Spinal cord (tissue), 10 donors: ENCODE data around the gene LANCL2. TPM values are rescaled to one million over a fixed set of nuclear protein-coding genes. Genes with fewer than 3 reads are reported as not detected.

Experiments
- DNase-seq, 6 donors: peaks; one replicate each; pipeline versions ENCODE4 v3.0.0 to v3.0.0-alpha.2; 2013 to 2015; ENCODE audit warnings: low spot score in 6 of 6, low read depth in 4 of 6
- H3K27ac ChIP-seq: one replicate; pipeline ENCODE4 v1.5.1; 2013; ENCODE audit warnings: low read depth, low read length, control low read depth
- H3K27me3 ChIP-seq: one replicate; pipeline ENCODE4 v1.6.1; 2013; ENCODE audit warnings: low read length; ENCODE audit not compliant: control insufficient read depth, insufficient read depth
- H3K36me3 ChIP-seq: one replicate; pipeline ENCODE4 v1.6.1; 2013; ENCODE audit warnings: low read length; ENCODE audit not compliant: control insufficient read depth, insufficient read depth
- H3K4me1 ChIP-seq: one replicate; pipeline ENCODE4 v1.6.1; 2013; ENCODE audit warnings: low read length; ENCODE audit not compliant: control insufficient read depth, insufficient read depth
- H3K4me3 ChIP-seq: one replicate; pipeline ENCODE4 v1.5.1; 2013; ENCODE audit warnings: low read depth, low read length, control low read depth
- H3K9me3 ChIP-seq: one replicate; pipeline ENCODE4 v1.6.1; 2013; ENCODE audit warnings: low read length; ENCODE audit not compliant: control insufficient read depth, insufficient read depth
- WGBS: methylation state at CpG from one replicate; pipeline ENCODE4 v1.1.5; 2013; ENCODE audit warnings: missing lambda C conversion rate; ENCODE audit not compliant: insufficient coverage; 5-methylcytosine and 5-hydroxymethylcytosine counted together
- polyA plus RNA-seq, 2 donors: library from polyadenylated mRNA; unstranded; fragments of 120-200 nt; gene quantifications; one replicate each; pipeline ENCODE4 v1.2.1, GENCODE V29; 2013; ENCODE audit not compliant: insufficient read length in 2 of 2
- total RNA-seq, 2 donors: library from RNA; depleted of rRNA in 1 of 2; stranded (reverse); fragments of 120-200 nt in 1 of 2; fragments of >200 nt in 1 of 2; gene quantifications; one replicate each; pipeline versions ENCODE4 v1.2.3 to v1.2.4, GENCODE V29; 2013 to 2014
- donor health status: healthy.

LANCL2 gene
- total and polyA plus RNA-seq, 4 donors = 33.4 to 67.1 (median 50.5) TPM

GRCh38 chr7:55342216-55342871 is 22.8 kb upstream of the LANCL2 start:
- no peaks in the 10 kb centered on the region for H3K27me3 ChIP-seq
- DNase-seq = no peak
- H3K4me3 ChIP-seq = no peak overlapping the region
- no peaks in the 10 kb centered on the region for H3K4me1 ChIP-seq
- 95% methylated on average over 26 of the region's 27 CpGs for WGBS
- no peaks in the 10 kb centered on the region for H3K9me3 ChIP-seq
- no peaks in the 10 kb centered on the region for H3K36me3 ChIP-seq
- no peak overlapping the region for H3K27ac ChIP-seq

- 89% methylated on average over 40 of the region's 42 CpGs for WGBS
- H3K36me3 ChIP-seq = no peaks in the 10 kb centered on the region
- DNase-seq = no peak
- no peak overlapping the region for H3K4me3 ChIP-seq
- H3K27ac ChIP-seq = no peak overlapping the region
- H3K4me1 ChIP-seq = no peaks in the 10 kb centered on the region
- no peaks in the 10 kb centered on the region for H3K9me3 ChIP-seq
- no peaks in the 10 kb centered on the region for H3K27me3 ChIP-seq
Observed at GRCh38 chr7:55343002-55343781, 21.9 kb upstream of the LANCL2 start.

GRCh38 chr7:55343860-55344606 is 21.1 kb upstream of the LANCL2 start:
- Histone ChIP-seq H3K36me3 (no peaks in the 10 kb centered on the region), H3K4me1 (no peaks in the 10 kb centered on the region), H3K9me3 (no peaks in the 10 kb centered on the region), H3K4me3 (no peak overlapping the region), H3K27me3 (no peaks in the 10 kb centered on the region), H3K27ac (no peak overlapping the region)
- DNase-seq = no peak
- 91% methylated on average over 44 of the region's 47 CpGs for WGBS

- DNase-seq = no peak
- Histone ChIP-seq H3K4me3 (no peak overlapping the region), H3K27ac (no peak overlapping the region), H3K9me3 (no peaks in the 10 kb centered on the region), H3K36me3 (no peaks in the 10 kb centered on the region), H3K27me3 (no peaks in the 10 kb centered on the region), H3K4me1 (no peaks in the 10 kb centered on the region)
- 37% methylated on average over 46 of the region's 46 CpGs for WGBS
Observed at GRCh38 chr7:55344840-55345239, 20.3 kb upstream of the LANCL2 start.

- H3K27ac ChIP-seq = no peak overlapping the region
- no peaks in the 10 kb centered on the region for H3K36me3 ChIP-seq
- H3K4me3 ChIP-seq = no peak overlapping the region
- H3K9me3 ChIP-seq = no peaks in the 10 kb centered on the region
- no peaks in the 10 kb centered on the region for H3K4me1 ChIP-seq
- DNase-seq = no peak
- H3K27me3 ChIP-seq = no peaks in the 10 kb centered on the region
- WGBS = 71% methylated on average over 16 of the region's 22 CpGs
Observed at GRCh38 chr7:55345292-55345691, 19.8 kb upstream of the LANCL2 start.

GRCh38 chr7:55348502-55348901 is 16.6 kb upstream of the LANCL2 start:
- H3K9me3 ChIP-seq = no peaks in the 10 kb centered on the region
- H3K4me1 ChIP-seq = no peaks in the 10 kb centered on the region
- no peak overlapping the region for H3K27ac ChIP-seq
- H3K27me3 ChIP-seq = no peaks in the 10 kb centered on the region
- peak in 1 of 6 donors; percentile 70 for DNase-seq
- 88% methylated on average over 3 of the region's 4 CpGs for WGBS
- H3K36me3 ChIP-seq = no peaks in the 10 kb centered on the region
- H3K4me3 ChIP-seq = no peak overlapping the region

GRCh38 chr7:55349121-55349520 is 16.0 kb upstream of the LANCL2 start:
- Histone ChIP-seq H3K27ac (no peak overlapping the region), H3K36me3 (no peaks in the 10 kb centered on the region), H3K9me3 (no peaks in the 10 kb centered on the region), H3K4me1 (no peaks in the 10 kb centered on the region), H3K27me3 (no peaks in the 10 kb centered on the region), H3K4me3 (no peak overlapping the region)
- WGBS = 40% methylated on average over 1 of the region's 2 CpGs
- DNase-seq = peak in 2 of 6 donors; percentile 35 to 73

GRCh38 chr7:55350281-55350680 is 14.9 kb upstream of the LANCL2 start:
- no peaks in the 10 kb centered on the region for H3K27me3 ChIP-seq
- 84% methylated on average over 3 of the region's 7 CpGs for WGBS

GRCh38 chr7:55351263-55351662 is 13.9 kb upstream of the LANCL2 start:
- Histone ChIP-seq H3K4me1 (no peaks in the 10 kb centered on the region), H3K9me3 (no peaks in the 10 kb centered on the region), H3K4me3 (no peak overlapping the region), H3K27me3 (no peaks in the 10 kb centered on the region), H3K27ac (no peak overlapping the region), H3K36me3 (no peaks in the 10 kb centered on the region)
- WGBS = no CpG with 5 or more reads among the region's 3 CpGs
- DNase-seq = no peak

More at GRCh38 chr7:55350281-55350680, 14.9 kb upstream of the LANCL2 start:
- no peak overlapping the region for H3K27ac ChIP-seq
- H3K4me1 ChIP-seq = no peaks in the 10 kb centered on the region
- H3K9me3 ChIP-seq = no peaks in the 10 kb centered on the region
- H3K36me3 ChIP-seq = no peaks in the 10 kb centered on the region
- H3K4me3 ChIP-seq = no peak overlapping the region
- DNase-seq = no peak
